ENCODE results near the gene MPP3. TPM values are rescaled to one million over a fixed set of nuclear protein-coding genes. Genes with fewer than 3 reads are reported as not detected.

MPP3 gene, protein sequence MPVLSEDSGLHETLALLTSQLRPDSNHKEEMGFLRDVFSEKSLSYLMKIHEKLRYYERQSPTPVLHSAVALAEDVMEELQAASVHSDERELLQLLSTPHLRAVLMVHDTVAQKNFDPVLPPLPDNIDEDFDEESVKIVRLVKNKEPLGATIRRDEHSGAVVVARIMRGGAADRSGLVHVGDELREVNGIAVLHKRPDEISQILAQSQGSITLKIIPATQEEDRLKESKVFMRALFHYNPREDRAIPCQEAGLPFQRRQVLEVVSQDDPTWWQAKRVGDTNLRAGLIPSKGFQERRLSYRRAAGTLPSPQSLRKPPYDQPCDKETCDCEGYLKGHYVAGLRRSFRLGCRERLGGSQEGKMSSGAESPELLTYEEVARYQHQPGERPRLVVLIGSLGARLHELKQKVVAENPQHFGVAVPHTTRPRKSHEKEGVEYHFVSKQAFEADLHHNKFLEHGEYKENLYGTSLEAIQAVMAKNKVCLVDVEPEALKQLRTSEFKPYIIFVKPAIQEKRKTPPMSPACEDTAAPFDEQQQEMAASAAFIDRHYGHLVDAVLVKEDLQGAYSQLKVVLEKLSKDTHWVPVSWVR
- 10.4 and 10.5 TPM in 2 replicates for total RNA-seq (ENCODE audit: low replicate concordance)

DNA sequence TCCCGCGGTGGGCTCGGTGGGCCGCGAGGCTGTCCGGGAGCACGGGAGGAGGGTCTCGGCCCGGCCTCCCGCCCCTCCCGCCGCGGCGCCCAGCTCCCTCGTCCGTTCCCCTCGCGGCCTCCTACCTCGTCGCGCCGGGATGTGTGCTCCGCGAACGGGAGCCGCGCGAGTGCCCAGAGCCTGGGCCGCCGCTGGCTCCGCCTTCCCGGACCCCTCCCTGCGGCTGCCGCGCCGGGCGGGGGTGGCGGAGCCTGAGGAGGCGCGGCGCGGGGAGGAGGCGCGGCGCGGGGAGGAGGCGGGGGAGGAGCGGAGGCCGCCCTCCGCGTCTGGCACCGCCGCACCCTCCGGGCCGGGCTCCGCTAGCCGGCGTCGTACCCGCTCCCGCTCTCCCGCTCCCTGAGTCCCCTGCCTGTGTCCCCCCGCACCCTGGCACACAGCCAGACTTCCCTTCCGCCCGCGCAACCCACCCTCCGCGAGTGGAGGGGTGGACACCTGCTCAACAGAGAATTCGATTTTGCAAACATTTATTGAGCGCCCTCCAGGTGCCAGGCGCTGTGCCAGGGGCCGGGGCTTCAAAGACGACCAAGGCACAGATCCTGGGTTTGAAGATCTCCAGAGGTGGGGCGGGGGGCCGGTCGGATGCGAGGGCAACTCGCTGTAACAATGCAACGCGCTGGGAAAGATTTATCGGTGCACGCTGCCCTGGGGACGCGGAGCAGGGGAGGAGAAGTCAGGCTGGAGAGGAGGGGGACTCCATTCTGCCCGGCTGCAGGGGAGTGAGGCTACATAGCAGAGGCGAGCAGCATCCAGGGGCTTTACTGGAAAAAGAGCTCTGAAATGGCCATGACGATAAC, at the start of gene MPP3:
MPP3 (minus strand) TSS at position 171 of the 854 bp plus-strand sequence. CDS start 1,240 bp downstream, outside the sequence.

DNA sequence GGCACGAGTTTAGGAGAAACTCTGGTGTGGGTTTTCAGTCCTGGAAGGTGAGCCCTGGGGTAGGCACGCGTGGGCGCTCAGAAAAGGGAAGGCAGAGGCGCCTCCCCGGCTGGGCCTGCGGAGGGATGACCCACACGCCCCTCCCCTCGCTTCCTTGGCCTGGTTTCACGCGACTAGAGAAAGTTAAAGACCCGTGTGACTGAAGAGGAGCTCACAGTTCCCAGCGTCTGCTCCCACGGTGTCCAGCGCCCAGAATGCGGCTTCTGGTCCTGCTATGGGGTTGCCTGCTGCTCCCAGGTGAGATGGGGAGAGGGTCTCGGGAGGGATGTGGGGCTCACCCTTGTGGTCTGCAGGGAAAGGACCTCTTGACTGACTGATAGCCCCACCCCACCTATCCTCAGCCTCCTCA, 14.0 kb upstream of the MPP3 start, which contains the start of gene CD300LG:
CD300LG (plus strand) TSS at position 214 of the 409 bp plus-strand sequence; CDS start at position 255, 41 bp downstream.

DNA sequence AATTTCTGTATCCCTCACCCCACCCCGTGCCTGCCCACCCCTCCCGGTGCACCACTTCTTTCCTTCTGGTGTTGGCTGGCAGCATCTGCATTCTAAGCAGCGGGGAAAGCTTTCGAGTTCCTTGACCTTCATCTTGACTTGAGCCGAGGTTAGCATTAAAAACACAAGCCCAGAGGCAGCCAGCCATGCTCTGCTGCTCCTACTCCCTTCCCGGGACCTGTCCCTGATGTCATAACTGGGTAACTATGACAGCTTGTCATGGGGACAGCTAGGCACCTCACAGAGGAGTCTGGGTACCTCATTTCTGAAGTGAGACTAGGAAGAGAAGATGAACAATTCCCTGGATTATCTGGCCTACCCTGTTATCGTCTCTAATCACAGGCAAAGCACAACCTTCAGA, 52.8 kb downstream of the MPP3 start, which contains the start of gene CFAP97D1:
CFAP97D1 (plus strand) TSS at position 301 of the 400 bp plus-strand sequence; CDS start at position 329, 28 bp downstream.

DNA sequence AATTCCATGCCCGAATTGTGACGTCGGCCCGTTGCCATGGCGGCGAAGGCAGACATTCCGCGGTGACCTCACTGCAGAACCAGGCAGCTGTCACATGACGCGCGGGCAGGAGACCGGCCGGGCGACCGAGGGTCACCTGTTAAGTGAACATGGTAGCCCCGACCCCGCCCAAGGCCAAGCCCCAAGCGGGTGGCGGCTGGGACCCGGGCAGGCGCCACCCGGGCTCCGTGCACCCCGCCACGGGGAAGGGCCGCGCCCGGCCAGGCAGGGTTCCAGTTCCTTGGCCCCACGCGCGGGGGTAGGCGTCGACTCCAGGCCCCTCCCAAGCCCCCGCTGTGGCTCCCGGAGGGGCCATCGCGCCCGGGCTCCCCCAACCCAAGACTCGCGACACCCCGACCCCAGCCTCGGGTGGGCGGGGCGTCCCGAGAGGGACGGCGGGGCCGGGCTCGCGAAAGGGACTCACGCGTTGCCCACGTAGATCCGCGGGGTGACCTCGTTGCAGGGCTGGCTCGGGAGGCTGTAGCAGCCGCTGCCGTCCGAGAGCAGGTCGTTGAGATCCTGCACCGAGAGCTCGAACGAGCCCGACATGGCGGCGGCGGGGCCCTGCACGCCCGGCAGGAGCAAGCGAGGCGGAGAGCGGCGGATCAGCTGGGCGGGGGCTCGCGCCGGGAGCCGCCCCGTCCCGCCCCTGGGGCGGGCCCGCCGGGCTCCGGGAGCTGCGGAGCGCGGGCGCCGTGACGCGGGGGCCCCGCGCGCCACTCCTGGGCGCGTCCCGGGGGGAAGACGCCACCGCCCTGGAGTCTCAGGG, 54.4 kb downstream of the MPP3 start, which contains the start of gene DUSP3:
DUSP3 (minus strand) TSS at position 641 of the 808 bp plus-strand sequence; CDS start at position 588, 53 bp downstream.

DNA sequence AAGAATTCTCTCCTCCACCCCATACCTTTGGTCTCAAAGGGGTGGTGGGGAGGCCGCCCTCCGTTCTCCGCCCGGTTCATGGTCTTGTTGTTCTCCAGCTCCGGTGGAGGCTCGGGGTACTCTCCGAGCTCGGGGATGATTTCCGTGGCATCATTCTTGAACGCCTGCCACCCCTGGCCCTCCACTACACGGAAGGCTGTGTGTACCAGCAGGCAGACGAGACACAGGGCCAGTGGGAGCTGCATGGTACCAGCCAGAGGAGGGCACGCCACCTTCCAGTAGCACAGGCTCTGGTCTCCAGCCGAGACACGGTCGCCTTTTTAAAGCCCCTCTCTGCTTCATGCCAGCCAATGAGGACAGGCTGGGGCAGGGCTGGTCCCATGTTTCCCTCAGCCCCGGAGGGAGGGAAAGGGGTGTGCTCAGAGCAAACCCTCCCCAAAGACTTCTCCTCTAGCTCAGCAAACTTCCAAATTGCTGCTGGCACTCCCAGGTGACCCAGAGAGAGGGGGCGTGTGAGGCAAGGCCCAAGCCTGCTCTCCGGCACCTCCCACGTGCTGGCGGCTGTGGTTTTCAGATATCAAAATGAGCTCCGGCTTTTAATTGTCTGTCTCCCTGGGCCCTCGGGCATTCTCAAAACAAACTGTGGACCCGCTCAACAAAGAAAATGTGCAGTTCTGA, 74.3 kb downstream of the MPP3 start, which contains the start of gene SOST:
SOST (minus strand) TSS at position 295 of the 678 bp plus-strand sequence; CDS start at position 245, 50 bp downstream.

Other genes with a start within 250 kb of the MPP3 start
- gene MEOX1, start 171.2 kb downstream of the MPP3 start, total RNA-seq (ENCODE audit: low replicate concordance): under 0.01 and 0.75 TPM in 2 replicates
- 115 TPM in 1 of 2 replicates, not detected in the other for gene SOST, start 74.4 kb downstream of the MPP3 start, total RNA-seq (ENCODE audit: low replicate concordance)
- 35.2 and 52.0 TPM in 2 replicates for gene DUSP3, start 54.2 kb downstream of the MPP3 start, total RNA-seq (ENCODE audit: low replicate concordance)
- gene CFAP97D1, start 52.7 kb downstream of the MPP3 start, total RNA-seq (ENCODE audit: low replicate concordance): under 0.01 TPM in 1 of 2 replicates, not detected in the other
- not detected in 2 replicates for gene CD300LG, start 14.0 kb upstream of the MPP3 start, total RNA-seq (ENCODE audit: low replicate concordance)
- 2.9 and 3.0 TPM in 2 replicates for gene MPP2, start 74.4 kb upstream of the MPP3 start, total RNA-seq (ENCODE audit: low replicate concordance)
- gene PPY, start 109.3 kb upstream of the MPP3 start, total RNA-seq (ENCODE audit: low replicate concordance): not detected in 2 replicates
- gene PYY, start 120.8 kb upstream of the MPP3 start, total RNA-seq (ENCODE audit: low replicate concordance): not detected in 2 replicates
- 0.59 and 0.98 TPM in 2 replicates for gene NAGS, start 171.5 kb upstream of the MPP3 start, total RNA-seq (ENCODE audit: low replicate concordance)
- gene TMEM101, start 181.8 kb upstream of the MPP3 start, total RNA-seq (ENCODE audit: low replicate concordance): 68.7 and 110 TPM in 2 replicates
- 13.7 and 21.1 TPM in 2 replicates for gene LSM12, start 233.5 kb upstream of the MPP3 start, total RNA-seq (ENCODE audit: low replicate concordance)
- 16.3 and 24.9 TPM in 2 replicates for gene G6PC3, start 237.6 kb upstream of the MPP3 start, total RNA-seq (ENCODE audit: low replicate concordance)